Ammon's horn (tissue), 1 donor: ENCODE data around the gene NDP.

ENCODE experiments used
- DNase-seq: peaks from one replicate; pipeline ENCODE4 v3.0.0-alpha.2; 2016; ENCODE audit warnings: low spot score

NDP gene

DNA sequence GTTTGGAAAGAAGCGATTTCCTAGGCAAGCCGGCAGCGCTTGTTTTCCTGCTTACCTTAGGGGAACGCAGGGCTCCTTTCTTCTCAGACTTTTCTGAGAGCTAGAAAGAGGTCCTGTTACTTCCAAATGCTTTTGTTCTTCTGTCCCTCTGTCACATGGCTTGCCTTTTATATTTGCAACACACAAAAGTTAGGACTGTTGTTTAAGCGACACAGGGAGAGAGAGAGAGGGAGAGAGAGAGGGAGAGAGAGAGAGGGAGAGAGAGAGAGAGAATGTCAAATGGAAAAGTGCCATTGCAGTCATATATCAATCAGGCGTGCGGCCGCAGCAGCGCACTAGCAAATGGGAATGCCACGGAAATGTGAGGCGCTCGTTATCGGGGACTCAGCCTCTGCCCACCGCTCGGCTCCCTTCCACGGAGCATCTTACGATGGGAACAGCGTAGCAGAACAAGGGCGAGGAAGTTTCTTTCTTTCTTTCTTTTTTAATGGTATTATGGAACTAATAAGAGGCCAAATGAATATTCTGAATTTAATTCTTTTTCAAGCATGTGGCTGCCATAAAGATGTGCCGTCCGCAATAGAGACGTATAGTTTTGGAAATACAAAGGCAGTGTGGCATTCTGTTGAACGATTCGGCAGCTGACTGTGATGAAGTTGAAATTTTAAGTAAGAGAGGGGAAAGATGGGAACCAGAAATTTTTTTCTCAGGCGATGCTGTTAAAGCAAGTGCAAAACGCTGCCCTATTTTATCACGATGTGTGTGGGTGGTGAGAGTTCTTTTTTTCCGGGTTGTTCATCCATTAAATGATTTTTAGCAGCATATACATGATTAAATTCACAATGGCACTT, at the start of gene NDP:
TSS of gene NDP (minus strand) at position 142 of the 851 bp plus-strand sequence. CDS start 14,745 bp downstream, outside the sequence.
- DNase-seq = peak; percentile 60

DNA sequence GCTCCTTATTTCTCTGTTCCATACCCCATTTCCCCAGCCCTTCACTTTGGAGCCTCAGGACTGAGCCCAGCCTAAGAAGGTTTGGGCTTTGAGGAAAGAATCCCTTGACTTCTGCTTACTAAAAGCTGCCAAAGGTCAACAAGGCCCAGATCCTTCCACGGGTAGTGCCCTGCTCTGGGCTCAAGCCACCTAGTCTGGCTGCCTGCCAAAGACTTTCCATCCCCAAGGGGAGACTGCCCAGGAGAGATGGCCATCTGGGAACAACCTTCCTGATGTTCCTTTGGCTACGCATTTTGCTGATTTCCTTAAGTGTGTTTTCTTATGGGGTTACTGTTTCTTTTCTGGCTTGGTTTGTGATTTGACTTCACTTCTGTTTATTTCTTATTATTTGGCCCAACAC, 49.8 kb upstream of the NDP start:
- no peak for DNase-seq

GRCh38 chrX:44020693-44021092, 47.5 kb upstream of the NDP start:
- peak; percentile 4 for DNase-seq

- no peak for DNase-seq
Measured at GRCh38 chrX:44019911-44020310, 46.7 kb upstream of the NDP start.

GRCh38 chrX:44017676-44018075, 44.5 kb upstream of the NDP start:
- no peak for DNase-seq

DNA sequence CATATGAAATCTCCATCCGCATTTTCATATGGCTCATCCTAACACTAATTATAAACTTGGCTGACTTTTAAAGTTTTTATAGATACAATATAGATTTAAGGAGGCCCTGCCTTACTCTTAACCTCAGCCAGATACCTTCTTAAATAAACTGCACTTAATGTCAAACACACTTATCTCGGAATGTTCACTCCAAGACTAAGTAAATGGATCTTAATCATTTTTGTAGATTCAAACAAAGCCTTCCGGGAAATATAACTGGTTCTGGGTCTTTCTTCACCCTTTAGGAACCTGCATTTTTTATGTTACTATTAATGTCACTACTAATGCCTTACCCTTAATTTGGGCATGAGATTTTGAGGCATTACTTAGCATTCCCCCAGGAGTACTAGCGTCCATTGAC, 43.7 kb upstream of the NDP start:
- no peak for DNase-seq

- peak; percentile 3 for DNase-seq
Measured at GRCh38 chrX:44012484-44013096, 39.4 kb upstream of the NDP start.

DNA sequence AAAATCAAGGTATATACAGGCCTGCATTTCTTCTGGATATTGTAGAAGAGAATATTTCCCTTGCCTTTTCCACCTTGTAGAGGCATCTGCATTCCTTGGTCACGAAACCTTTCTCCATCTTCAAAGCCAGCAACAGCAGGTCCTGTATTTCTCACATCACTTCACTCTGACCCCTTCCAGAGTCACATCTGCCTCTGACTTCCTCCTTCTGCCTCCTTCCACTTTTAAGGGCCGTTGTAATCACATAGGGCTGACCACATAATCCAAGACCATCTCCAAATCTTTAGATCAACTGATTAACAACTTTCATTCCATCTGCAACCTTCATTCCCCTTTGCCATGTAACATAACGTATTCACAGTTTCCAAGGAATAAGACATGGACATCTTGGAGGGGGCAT, 38.3 kb upstream of the NDP start:
- DNase-seq = no peak

DNA sequence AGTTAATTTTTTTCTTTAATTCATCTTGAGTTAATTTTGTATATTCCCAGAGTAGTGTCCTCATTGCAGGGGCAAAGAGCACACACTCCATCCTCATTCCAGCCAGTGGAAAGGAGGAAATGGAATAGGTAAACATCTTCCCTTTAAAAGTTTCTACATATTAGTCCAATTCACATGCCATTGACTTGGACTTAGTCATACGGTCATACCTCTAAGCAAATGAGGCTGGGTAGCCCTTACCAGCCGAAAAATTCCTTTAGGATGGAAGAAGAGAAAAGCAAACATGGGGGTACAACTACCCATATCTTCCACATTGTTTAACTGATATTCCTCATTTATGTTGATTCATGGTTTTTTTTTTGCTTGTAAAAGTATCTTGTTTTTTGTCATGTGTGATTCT, 37.4 kb upstream of the NDP start:
- DNase-seq = no peak

DNA sequence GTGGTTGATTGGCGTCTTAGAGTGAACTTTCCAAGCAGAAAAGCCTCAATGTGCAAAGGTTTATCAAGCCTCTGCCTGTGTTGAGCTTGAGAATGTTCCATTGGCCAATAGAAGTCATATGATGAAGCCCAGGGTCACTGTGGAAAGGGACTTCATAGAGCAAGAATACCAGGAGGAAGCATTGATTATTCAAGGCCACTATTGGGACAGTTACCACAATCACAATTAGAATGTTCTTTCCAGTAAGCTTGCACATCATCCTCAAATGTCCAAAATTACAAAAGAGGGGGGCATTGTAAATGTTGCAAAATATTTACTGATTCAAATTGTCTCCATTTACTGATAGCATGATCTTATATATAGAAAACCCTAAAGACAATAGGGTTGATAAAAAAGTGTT, 32.9 kb upstream of the NDP start:
- no peak for DNase-seq

GRCh38 chrX:44003975-44004374, 30.8 kb upstream of the NDP start:
- no peak for DNase-seq

- no peak for DNase-seq
Measured at GRCh38 chrX:44002567-44002966, 29.4 kb upstream of the NDP start.

DNA sequence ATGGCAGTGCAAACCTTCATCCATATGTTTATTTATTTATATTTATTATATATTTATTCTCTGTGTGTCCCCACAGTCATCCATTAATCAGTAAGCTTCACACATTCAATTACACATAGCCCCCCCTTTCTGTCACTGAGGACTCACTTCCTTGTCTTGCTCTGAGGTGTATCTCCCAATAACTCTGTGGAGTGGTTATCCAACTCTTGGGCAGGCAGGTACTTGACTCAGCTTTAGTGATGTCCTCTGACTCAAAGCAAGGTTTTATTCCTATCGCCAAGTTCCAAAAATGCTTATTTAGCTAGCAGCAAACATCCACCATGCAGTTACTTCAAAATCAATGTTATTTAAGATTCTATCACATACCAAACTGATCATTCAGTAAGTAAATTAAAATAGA, 25.2 kb upstream of the NDP start:
- DNase-seq = no peak

- no peak for DNase-seq
Measured at GRCh38 chrX:43996491-43996890, 23.3 kb upstream of the NDP start.

- no peak for DNase-seq
Measured at GRCh38 chrX:43986083-43986482, 12.9 kb upstream of the NDP start.

GRCh38 chrX:43985511-43985910, 12.3 kb upstream of the NDP start:
- no peak for DNase-seq

- DNase-seq = no peak
Measured at GRCh38 chrX:43978226-43978625, 5.0 kb upstream of the NDP start.

DNA sequence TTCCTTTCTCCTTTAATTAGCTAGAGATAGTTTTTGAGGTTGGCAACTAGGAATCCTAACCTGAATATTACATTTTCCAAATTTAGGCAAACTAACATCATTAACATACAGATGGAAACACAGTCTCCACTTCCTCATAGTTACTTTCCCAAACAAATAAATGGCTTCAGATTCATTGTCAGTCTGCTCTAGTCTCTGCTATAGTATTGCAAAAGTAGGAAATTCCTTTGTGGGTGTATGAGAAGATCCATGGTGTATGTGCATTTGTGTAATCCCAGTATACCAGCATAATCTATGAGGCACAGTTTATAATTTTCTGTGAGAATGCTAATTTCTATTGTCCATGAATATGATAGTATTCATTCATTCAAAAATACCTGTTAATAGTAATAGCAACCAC, 3.0 kb upstream of the NDP start:
- DNase-seq = no peak

- DNase-seq = no peak
Measured at GRCh38 chrX:43975796-43976195, 2.6 kb upstream of the NDP start.

- no peak for DNase-seq
Measured at GRCh38 chrX:43974741-43975465, 1.7 kb upstream of the NDP start.

GRCh38 chrX:43974100-43974475, 898 bp upstream of the NDP start:
- DNase-seq = no peak

- peak; percentile 54 for DNase-seq
Measured at GRCh38 chrX:43971966-43972961, 926 bp downstream of the NDP start.
